Measurements from ENCODE around the gene IL16.

DNA sequence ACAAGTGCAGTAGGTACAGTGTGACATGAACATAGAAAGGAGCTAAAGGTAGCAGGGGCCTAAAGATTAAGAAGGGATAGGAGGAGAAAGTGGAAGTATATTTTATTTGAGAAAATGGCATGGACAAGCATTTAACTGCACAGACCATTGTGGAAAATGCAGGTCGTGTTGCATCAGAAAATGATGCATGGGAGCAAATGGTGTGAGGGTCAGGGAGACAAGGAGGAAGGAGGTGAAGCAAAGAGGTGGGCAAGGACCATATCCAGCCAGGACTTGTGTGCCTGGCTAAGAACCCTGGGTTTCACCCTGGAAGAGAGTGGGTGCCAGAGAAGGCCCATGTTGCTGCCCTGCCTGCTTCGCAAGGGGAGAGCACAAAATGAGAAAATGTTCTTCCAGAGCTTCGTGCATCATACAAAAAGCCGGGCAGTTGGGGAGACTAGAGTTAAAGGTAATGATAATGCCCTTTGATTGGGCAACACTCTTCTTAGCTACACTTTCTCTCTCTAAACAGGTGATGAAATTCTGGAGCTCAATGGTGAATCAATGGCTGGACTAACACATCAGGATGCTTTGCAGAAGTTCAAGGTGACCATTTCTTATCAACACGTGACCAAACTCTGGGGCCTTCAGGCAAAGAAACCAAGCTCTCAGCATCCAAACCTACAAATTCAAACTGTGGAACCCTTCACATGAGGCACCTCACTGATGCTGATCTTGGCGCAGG, 81.8 kb downstream of the IL16 start:
- TF ChIP-seq CTCF (IDR thresholded peaks at IDR 0.05) (no peak), POLR2A (IDR thresholded peaks at IDR 0.05) (no peak)
